ENCODE measurements around the gene APMAP.

APMAP gene

GRCh38 chr20:24957326-24958016 lies 35.1 kb downstream of the APMAP start:
- 0 out of 2 replicates have a peak, but pooled peaks have one; percentile 26 for TF ChIP-seq ZFHX2 (tag by site-specific recombination; conservative IDR thresholded peaks at IDR 0.05)
- no peak for TF ChIP-seq ZNF48 (tag by site-specific recombination; IDR thresholded peaks at IDR 0.05)
- TF ChIP-seq ZNF280C (tag by site-specific recombination; IDR thresholded peaks at IDR 0.05): no peak
- POLR2A ChIA-PET: no interaction called here
- H3K4me3 ChIP-seq (ENCODE audit: low read depth, low read length): no peak overlapping the region
- no peaks in the 10 kb centered on the region for H3K9me3 ChIP-seq (ENCODE audit: control insufficient read depth, insufficient read depth, low read depth, low read length)
- CTCF ChIA-PET: interaction anchor here (0.5 kb wide), 1 partner anchor 222 kb away, joined by 3 read pairs; no protein-coding TSS in a partner anchor
- H3K36me3 ChIP-seq (ENCODE audit: control insufficient read depth in 2 of 2, insufficient read depth in 1 of 2, low read length in 2 of 2): peaks cover 0 to 40% of the 10 kb centered on the region in 2 experiments; a peak in 1 of 3 replicates
- no peak overlapping the region for H3K27ac ChIP-seq (ENCODE audit: extremely low read depth, low read depth, low read length)
- H3K4me1 ChIP-seq (ENCODE audit: control insufficient read depth, insufficient read depth, low read length): no peaks in the 10 kb centered on the region

GRCh38 chr20:24956001-24956841 lies 36.3 kb downstream of the APMAP start:
- Histone ChIP-seq H3K9me3 (ENCODE audit: control insufficient read depth, insufficient read depth, low read depth, low read length) (no peaks in the 10 kb centered on the region), H3K4me1 (ENCODE audit: control insufficient read depth, insufficient read depth, low read length) (no peaks in the 10 kb centered on the region), H3K27ac (ENCODE audit: extremely low read depth, low read depth, low read length) (no peak overlapping the region), H3K36me3 (ENCODE audit: control insufficient read depth in 2 of 2, insufficient read depth in 1 of 2, low read length in 2 of 2) (peaks cover 0 to 31% of the 10 kb centered on the region in 2 experiments; a peak in 1 of 3 replicates), H3K4me3 (ENCODE audit: low read depth, low read length) (no peak overlapping the region)
- POLR2A ChIA-PET: no interaction called here
- CTCF ChIA-PET: no interaction called here
- TF ChIP-seq GLIS2 (tag by site-specific recombination; IDR thresholded peaks at IDR 0.05) (peak; percentile 27; the same call in 1 of the 2 replicates), HOXA7 (CRISPR knock-in tag; IDR thresholded peaks at IDR 0.05; ENCODE audit: borderline replicate concordance) (no peak)

GRCh38 chr20:24955045-24955444 lies 37.5 kb downstream of the APMAP start:
- Histone ChIP-seq H3K36me3 (ENCODE audit: control insufficient read depth in 2 of 2, insufficient read depth in 1 of 2, low read length in 2 of 2) (peaks cover 0 to 25% of the 10 kb centered on the region in 2 experiments; a peak in 1 of 3 replicates), H3K27ac (ENCODE audit: extremely low read depth, low read depth, low read length) (no peak overlapping the region), H3K9me3 (ENCODE audit: control insufficient read depth, insufficient read depth, low read depth, low read length) (no peaks in the 10 kb centered on the region), H3K4me3 (ENCODE audit: low read depth, low read length) (no peak overlapping the region), H3K4me1 (ENCODE audit: control insufficient read depth, insufficient read depth, low read length) (no peaks in the 10 kb centered on the region)
- POLR2A ChIA-PET: no interaction called here
- TF ChIP-seq GFI1B (tag by site-specific recombination; IDR thresholded peaks at IDR 0.05) (no peak), TCF7L2 (IDR thresholded peaks at IDR 0.05; ENCODE audit: borderline replicate concordance, low read depth, low read length) (no peak), ZNF416 (tag by site-specific recombination; IDR thresholded peaks at IDR 0.05) (no peak), ZNF473 (tag by site-specific recombination; IDR thresholded peaks at IDR 0.05) (no peak), ZNF341 (tag by site-specific recombination; IDR thresholded peaks at IDR 0.05; ENCODE audit: low read depth) (no peak), AEBP2 (tag by site-specific recombination; IDR thresholded peaks at IDR 0.05; ENCODE audit: borderline replicate concordance) (no peak), MZF1 (tag by site-specific recombination; IDR thresholded peaks at IDR 0.05; ENCODE audit: borderline replicate concordance) (no peak), ZNF23 (tag by site-specific recombination; IDR thresholded peaks at IDR 0.05; ENCODE audit: borderline replicate concordance) (no peak), ZNF747 (tag by site-specific recombination; IDR thresholded peaks at IDR 0.05) (no peak), ZNF610 (tag by site-specific recombination; IDR thresholded peaks at IDR 0.05; ENCODE audit: borderline replicate concordance) (no peak), ZNF658 (tag by site-specific recombination; IDR thresholded peaks at IDR 0.05) (no peak), ZFP3 (tag by site-specific recombination; IDR thresholded peaks at IDR 0.05; ENCODE audit: low read depth) (no peak), ZNF776 (tag by site-specific recombination; IDR thresholded peaks at IDR 0.05; ENCODE audit: borderline replicate concordance) (no peak), ZNF558 (tag by site-specific recombination; IDR thresholded peaks at IDR 0.05) (no peak), PRDM1 (tag by site-specific recombination; IDR thresholded peaks at IDR 0.05) (no peak), GLIS1 (tag by site-specific recombination; IDR thresholded peaks at IDR 0.05) (no peak), ZNF571 (tag by site-specific recombination; IDR thresholded peaks at IDR 0.05) (no peak), MEIS1 (CRISPR knock-in tag; IDR thresholded peaks at IDR 0.05; ENCODE audit: borderline replicate concordance) (no peak), SP3 (tag by site-specific recombination; IDR thresholded peaks at IDR 0.05) (no peak), KLF1 (tag by site-specific recombination; IDR thresholded peaks at IDR 0.05) (no peak)
- CTCF ChIA-PET: interaction anchor here (0.7 kb wide), 2 partner anchors 20 to 22 kb away, joined by 3 to 6 read pairs; no protein-coding TSS in a partner anchor

Data from HEK293 (cell line).